ENCODE measurements around the gene ARID1B. TPM values are rescaled to one million over a fixed set of nuclear protein-coding genes. Genes with fewer than 3 reads are reported as not detected.

ARID1B gene
- total RNA-seq, 1 donor from 2014 or later = 59.3 TPM

DNA sequence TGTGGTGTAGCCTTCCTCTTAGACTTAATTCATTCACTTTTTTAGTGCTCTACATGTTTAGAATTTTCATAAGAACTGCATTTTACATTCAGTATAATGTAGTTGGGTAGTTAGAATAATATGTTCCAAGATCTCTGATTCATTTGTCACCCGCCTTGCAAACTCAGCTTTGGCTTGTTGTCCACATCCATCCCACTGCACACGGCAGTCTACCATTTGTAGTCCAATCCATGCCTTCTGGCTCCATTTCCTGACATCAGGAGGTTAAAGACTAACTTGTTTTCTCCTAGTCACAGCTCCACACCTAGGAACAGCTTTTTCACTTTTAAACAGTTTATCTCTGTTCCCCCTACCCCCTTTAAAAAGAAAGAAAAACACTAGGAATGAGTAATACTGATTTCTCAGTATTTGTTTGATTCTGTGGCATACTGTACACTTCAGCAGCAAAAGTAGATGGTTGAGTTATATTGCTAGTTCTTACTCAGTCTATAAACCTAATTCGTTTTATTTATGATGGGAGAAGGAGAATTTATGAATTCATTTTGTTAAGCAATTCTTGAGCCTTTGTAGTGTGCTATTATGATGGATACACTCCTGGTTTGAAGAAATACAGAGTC lies 180.9 kb downstream of the ARID1B start:
- peaks cover 42% of the 10 kb centered on the region for H3K4me1 Mint-ChIP-seq (ENCODE audit: low read depth)
- peaks cover 1% of the 10 kb centered on the region for H3K36me3 Mint-ChIP-seq (ENCODE audit: low read depth)
- DNase-seq (ENCODE audit: low spot score) = no peak
- no peak overlapping the region for H3K4me3 Mint-ChIP-seq (ENCODE audit: unreplicated experiment)
- H3K9me3 Mint-ChIP-seq (ENCODE audit: low read depth) = no peaks in the 10 kb centered on the region
- no peaks in the 10 kb centered on the region for H3K27me3 Mint-ChIP-seq (ENCODE audit: low read depth)
- TF ChIP-seq CTCF (IDR thresholded peaks at IDR 0.05) = no peak
- peak overlapping the region; percentile 69 for H3K27ac Mint-ChIP-seq (ENCODE audit: unreplicated experiment)

- H3K27ac Mint-ChIP-seq (ENCODE audit: unreplicated experiment) = no peak overlapping the region
- TF ChIP-seq CTCF (IDR thresholded peaks at IDR 0.05) = no peak
- peaks cover 1% of the 10 kb centered on the region for H3K36me3 Mint-ChIP-seq (ENCODE audit: low read depth)
- no peak overlapping the region for H3K4me3 Mint-ChIP-seq (ENCODE audit: unreplicated experiment)
- no peaks in the 10 kb centered on the region for H3K27me3 Mint-ChIP-seq (ENCODE audit: low read depth)
- no peak for DNase-seq (ENCODE audit: low spot score)
- H3K4me1 Mint-ChIP-seq (ENCODE audit: low read depth) = peaks cover 37% of the 10 kb centered on the region
- H3K9me3 Mint-ChIP-seq (ENCODE audit: low read depth) = no peaks in the 10 kb centered on the region
These were observed 183.3 kb downstream of the ARID1B start for GRCh38 chr6:156960525-156960924.

DNA sequence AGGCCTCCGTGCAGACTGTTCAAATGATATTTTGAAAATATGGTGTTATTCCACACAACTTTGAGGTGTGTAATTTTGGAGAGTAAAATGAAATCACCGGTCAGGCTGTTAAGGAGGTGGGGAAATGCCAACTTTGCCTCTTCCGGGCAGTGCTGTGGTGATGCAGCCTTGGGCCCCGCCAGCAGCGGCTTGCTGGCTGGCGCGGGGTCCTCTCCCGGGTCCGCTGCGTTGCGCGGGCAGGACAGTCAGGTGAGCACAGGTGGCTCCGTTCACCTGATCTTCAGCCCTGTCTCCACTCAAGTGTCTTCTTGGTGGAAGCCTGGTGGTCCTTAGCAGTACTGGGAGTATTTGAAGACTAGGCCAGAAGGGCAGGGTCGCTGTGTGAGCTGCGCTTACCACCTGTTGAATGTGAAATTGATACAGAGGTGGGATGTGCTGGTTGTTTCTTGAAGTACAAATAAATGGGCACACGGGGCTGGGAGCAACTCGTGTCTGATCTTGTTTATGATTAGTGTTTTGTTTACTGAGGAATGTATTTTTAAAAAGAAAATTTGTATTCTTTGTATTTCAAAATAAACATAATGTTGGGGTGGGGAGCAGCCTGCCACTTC lies 184.2 kb downstream of the ARID1B start:
- Mint-ChIP-seq H3K27ac (ENCODE audit: unreplicated experiment) (no peak overlapping the region), H3K4me3 (ENCODE audit: unreplicated experiment) (no peak overlapping the region), H3K27me3 (ENCODE audit: low read depth) (no peaks in the 10 kb centered on the region), H3K36me3 (ENCODE audit: low read depth) (peaks cover 1% of the 10 kb centered on the region), H3K4me1 (ENCODE audit: low read depth) (peaks cover 35% of the 10 kb centered on the region), H3K9me3 (ENCODE audit: low read depth) (no peaks in the 10 kb centered on the region)
- TF ChIP-seq CTCF (IDR thresholded peaks at IDR 0.05) = no peak
- DNase-seq (ENCODE audit: low spot score) = no peak

GRCh38 chr6:156963712-156964700 lies 186.8 kb downstream of the ARID1B start:
- no peak for TF ChIP-seq CTCF (IDR thresholded peaks at IDR 0.05)
- DNase-seq (ENCODE audit: low spot score) = no peak
- no peaks in the 10 kb centered on the region for H3K9me3 Mint-ChIP-seq (ENCODE audit: low read depth)
- H3K4me3 Mint-ChIP-seq (ENCODE audit: unreplicated experiment) = peak overlapping the region; percentile 10
- peak overlapping the region; percentile 72 for H3K27ac Mint-ChIP-seq (ENCODE audit: unreplicated experiment)
- no peaks in the 10 kb centered on the region for H3K27me3 Mint-ChIP-seq (ENCODE audit: low read depth)
- no peaks in the 10 kb centered on the region for H3K36me3 Mint-ChIP-seq (ENCODE audit: low read depth)
- H3K4me1 Mint-ChIP-seq (ENCODE audit: low read depth) = peaks cover 19% of the 10 kb centered on the region

GRCh38 chr6:156967852-156968251 lies 190.7 kb downstream of the ARID1B start:
- Mint-ChIP-seq H3K36me3 (ENCODE audit: low read depth) (no peaks in the 10 kb centered on the region), H3K4me3 (ENCODE audit: unreplicated experiment) (no peak overlapping the region), H3K9me3 (ENCODE audit: low read depth) (no peaks in the 10 kb centered on the region), H3K27ac (ENCODE audit: unreplicated experiment) (no peak overlapping the region), H3K4me1 (ENCODE audit: low read depth) (peaks cover 23% of the 10 kb centered on the region), H3K27me3 (ENCODE audit: low read depth) (no peaks in the 10 kb centered on the region)
- no peak for DNase-seq (ENCODE audit: low spot score)
- TF ChIP-seq CTCF (IDR thresholded peaks at IDR 0.05) = no peak

Data from chondrocyte (in vitro differentiated cells).